ENCODE results near the gene TMEM19.

- TF ChIP-seq MAX (IDR thresholded peaks at IDR 0.05; ENCODE audit: low read depth) (no peak), CTCF (IDR thresholded peaks at IDR 0.05) (no peak)
These were observed 47.4 kb upstream of the TMEM19 start for GRCh38 chr12:71638499-71638898.

All from SK-N-SH (cell line).